Activated T-cell treated with anti-CD3 and anti-CD28 coated beads for 1 hour (primary cell): ENCODE data around the gene PPP6R2.
"Not testable (repeated sequence)": the region's sequence is repeated elsewhere in the genome, so short reads cannot be mapped to it uniquely, and the experiment has no call there.

ENCODE experiments used
- DNase-seq: peaks from one replicate; pipeline ENCODE4 v3.0.0-alpha.2; 2020; ENCODE audit warnings: low read depth

PPP6R2 gene

DNA sequence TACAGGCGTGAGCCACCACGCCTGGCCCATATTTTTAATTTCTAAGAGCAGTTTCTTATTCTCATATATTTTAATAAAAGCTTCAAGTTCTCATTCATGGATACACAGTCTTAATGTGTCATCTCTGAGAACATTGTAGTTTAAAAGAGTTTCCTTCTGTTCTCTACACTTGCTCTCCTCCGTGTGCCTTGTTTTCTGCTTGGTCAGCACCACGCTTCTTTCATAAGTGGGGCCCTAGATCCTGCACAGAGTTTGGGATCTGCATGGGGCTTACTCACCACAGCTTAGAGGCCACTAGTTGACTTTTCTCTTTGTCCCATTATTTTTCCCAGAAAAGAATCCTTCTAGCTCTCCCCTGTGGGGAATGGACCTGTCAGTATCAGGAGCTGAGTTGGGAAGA, 58.8 kb downstream of the PPP6R2 start:
- no peak for DNase-seq

GRCh38 chr22:50403701-50404101, 60.6 kb downstream of the PPP6R2 start:
- DNase-seq = no peak

DNA sequence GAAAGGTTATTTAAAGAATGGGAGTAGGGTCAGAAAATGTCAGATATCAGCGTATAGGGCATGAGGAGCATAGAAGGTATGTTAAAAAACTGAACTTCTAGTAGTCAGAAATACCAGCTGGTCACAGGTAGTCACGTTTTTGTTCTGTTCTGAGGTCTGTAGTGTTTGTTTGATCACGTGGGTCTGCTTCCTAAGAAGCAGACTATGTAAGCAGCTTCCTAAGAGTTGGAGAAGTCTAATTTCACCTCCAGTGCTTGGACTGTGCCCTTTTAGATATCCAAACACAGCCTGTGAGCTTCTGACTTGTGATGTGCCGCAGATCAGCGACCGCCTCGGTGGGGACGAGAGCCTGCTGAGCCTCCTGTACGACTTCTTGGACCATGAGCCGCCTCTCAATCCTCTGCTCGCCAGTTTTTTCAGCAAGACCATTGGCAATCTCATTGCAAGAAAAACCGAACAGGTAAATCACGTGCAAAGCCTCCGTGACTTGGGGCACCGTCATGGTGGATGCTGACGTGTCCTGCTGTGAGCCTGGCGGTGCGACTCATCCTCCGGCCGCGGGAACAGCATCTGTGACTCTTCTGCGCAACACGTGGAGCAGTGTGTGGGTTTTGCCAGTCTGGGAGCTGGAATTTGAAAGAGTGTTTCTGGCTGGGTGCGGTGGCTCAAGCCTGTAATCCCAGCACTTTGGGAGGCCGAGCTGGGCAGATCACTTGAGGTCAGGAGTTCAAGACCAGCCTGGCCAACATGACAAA, 63.5 kb downstream of the PPP6R2 start:
- no peak for DNase-seq

GRCh38 chr22:50408311-50408710, 65.2 kb downstream of the PPP6R2 start:
- no peak for DNase-seq

DNA sequence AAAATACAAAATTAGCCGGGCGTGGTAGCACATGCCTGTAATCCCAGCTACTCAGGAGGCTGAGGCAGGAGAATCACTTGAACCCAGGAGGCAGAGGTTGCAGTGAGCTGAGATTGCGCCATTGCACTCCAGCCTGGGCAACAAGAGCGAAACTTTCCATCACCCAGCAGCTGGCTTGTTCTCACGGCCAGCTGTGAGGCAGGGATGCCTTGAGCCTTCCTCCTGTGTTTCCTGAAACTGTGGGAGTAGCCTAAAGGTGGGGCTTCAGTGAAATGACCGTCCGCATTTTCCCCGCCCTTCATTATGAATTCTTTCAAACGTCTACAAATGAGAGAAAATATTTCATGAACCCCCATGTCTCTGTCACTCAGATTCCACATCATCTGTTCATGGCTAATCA, 65.8 kb downstream of the PPP6R2 start:
- DNase-seq = not testable (repeated sequence)

- no peak for DNase-seq
These were observed 71.5 kb downstream of the PPP6R2 start for GRCh38 chr22:50414476-50415248.

GRCh38 chr22:50415426-50415825, 72.3 kb downstream of the PPP6R2 start:
- DNase-seq = no peak

DNA sequence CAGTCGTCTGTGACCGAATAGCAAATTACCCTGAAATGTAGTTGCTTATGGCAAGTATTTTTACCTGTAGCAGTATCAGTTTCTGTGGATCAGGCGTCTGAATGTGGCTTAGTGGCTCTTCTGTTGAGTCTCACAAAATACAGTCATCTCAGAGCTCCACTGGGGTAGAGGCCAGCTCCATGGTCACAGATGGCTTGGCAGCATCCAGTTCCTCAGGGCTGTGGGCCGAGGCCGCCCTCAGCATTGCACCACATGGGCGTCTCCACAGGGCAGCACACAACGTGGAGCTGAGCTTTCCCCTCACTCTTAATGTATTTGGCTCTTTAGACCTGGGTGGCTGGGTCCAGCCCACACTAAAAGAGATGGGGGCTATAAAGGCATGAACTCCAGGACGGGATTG, 73.9 kb downstream of the PPP6R2 start:
- no peak for DNase-seq

GRCh38 chr22:50417411-50418210, 74.5 kb downstream of the PPP6R2 start:
- DNase-seq = no peak

GRCh38 chr22:50418624-50419023, 75.5 kb downstream of the PPP6R2 start:
- DNase-seq = no peak

DNA sequence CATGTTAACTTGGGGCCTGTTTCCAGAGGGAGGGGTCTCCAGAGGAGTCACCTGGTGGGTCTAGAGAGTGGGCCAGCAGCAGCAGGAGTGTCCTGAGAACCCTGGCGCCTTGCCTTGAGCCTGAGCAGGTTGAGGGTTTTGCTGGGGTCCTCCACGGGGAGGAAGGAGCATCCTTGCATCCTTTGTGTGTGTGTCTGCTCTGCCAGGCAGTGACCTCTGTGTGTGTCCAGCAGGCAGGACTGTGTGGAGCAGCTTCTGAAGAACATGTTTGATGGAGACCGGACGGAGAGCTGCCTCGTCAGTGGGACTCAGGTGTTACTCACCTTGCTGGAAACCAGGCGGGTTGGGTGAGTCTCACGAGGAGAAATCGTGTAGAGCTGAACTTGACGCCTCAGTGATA, 76.0 kb downstream of the PPP6R2 start:
- no peak for DNase-seq

DNA sequence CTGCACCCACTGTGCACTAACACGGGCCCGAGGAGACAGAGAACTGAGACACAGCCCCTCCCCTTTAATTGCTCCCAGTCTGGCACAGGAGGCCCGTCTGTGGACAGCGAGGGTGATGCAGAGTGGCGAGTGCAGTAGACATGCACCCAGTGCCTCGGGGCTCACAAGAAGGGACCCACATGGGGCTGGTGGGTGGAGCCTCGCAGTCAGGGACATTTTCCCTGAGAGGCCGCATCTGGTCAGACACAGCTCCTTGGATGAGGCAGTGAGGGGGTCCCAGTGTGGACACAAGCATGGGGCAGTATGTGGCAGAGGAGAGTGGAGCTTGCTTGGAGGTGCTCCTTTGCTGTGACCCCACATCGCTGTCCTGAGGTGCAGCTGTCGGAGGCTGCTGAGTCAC, 76.9 kb downstream of the PPP6R2 start:
- no peak for DNase-seq

DNA sequence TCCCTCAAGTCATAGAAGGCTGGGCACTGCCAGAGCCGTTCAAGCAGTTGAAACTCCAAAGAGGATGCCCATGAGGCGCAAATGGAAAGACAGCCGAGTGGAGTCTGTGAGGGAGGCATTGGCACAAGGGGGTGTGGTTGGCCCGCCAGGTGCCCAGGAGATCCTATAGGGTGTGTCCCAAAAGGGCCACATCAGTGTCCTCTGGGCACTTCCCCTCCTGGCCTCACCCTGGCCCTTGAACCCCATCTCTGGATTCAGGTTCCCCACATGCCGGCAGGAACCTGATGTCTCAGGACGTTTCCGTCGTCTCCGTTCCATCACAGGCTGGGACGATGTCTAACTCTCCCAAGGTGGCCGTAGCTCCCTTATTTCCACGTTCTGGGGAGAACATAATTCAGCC, 77.5 kb downstream of the PPP6R2 start:
- no peak for DNase-seq

DNA sequence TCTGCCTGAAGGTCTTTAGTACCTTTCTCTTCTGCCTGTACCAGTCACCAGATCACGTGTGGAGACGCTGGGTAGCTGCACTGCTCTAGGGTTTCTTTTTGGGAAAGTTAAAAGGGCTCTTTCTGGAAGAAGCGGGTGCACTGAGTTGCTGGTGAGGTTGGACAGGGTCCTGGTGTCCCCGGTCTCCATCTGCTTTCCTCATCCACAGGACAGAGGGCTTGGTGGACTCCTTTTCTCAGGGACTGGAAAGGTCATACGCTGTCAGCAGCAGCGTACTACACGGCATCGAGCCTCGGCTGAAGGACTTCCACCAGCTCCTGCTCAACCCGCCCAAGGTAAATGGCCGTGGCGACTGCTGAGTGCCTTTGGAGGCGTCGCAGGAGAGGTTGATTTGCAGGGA, 78.9 kb downstream of the PPP6R2 start:
- DNase-seq = no peak

DNA sequence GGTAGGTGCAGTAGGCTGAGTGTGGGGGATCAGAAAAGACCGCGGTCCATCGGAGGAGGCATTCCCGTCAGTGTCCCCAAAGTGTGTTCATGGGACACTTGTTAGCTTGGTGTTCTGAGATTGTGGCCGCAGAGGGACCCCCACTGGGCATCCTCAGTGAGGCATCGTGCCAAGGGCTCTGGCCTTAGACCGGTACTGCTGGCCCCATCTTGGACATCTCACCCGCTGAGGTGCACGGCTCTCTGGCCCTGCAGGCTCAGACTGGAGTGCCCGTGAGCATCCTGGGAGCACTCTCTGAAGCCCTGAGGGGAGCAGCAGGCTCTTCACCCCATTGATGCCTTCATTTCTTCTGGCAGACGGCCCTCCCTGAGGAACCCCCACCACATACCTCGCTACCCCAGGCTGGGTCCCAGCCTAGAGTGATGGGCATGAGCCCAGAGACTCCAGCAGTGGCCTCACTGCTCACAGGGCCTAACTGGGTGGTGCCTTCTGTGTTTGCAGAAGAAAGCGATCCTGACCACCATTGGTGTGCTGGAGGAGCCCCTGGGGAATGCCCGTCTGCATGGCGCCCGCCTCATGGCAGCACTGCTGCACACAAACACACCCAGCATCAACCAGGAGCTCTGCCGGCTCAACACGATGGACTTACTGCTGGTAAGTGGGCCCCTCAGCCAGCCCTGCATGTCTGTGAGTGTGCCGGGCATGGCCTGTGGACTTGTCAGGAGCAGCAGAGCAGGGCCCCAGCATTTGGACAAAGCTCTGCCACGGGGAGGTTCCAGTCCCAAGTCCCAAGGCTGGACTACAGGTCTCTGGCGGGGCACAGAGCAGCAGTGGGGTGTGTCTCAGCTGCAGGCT, 80.1 kb downstream of the PPP6R2 start:
- DNase-seq = no peak

DNA sequence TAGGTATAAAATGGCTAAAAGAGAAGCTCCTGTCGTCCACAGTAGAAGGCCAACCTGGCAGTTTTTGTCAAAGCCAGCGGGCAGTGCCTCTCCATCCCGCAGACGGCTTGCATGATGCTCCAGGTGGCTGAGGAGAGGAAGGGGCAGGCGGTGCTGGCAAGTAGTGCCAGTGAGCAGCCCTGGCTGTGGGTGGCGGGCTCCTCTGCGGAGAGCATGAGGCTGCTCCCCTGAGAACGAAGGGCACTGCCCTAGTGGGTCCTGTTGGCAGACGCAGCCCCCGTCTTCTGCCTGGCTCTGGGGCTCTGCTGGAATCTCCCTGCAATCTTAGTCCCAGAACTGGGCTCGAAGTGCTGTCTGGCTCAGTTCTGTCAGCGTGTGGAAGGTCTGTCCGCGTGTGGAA, 80.8 kb downstream of the PPP6R2 start:
- DNase-seq = no peak

DNA sequence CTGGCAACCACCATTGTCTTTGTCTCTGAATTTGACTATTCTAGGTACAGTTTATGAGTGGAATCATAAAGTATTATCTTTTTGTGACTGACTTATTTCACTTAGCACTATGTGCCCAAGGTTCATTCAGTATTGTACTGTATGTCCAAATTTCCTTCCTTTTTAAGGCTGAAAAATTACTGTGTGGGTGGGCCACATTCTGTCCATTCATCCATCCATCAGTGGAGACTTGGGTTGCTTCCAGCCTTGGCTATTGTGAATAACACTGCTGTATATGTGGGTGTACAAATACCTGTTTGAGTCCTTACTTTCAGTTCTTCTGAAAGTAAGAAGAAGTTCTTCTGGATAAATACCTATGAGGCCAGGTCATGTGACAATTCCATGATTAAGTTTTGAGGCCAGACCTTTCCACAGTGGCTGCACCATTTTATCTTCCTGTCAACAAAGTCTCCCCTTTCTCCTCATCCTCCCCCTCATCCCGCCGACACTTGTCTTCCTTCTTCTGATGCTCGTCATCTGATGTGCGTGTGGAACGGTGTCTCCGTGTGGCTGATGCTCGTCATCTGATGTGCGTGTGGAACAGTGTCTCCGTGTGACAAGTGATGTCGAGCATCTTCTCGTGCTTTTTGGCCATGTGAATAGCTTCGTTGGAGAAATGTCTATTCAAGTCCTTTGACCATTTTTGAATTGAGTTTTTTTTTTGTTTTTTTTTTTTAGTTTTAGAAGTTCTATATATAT, 82.2 kb downstream of the PPP6R2 start:
- DNase-seq = no peak

GRCh38 chr22:50432131-50432876, 89.2 kb downstream of the PPP6R2 start:
- DNase-seq = no peak

DNA sequence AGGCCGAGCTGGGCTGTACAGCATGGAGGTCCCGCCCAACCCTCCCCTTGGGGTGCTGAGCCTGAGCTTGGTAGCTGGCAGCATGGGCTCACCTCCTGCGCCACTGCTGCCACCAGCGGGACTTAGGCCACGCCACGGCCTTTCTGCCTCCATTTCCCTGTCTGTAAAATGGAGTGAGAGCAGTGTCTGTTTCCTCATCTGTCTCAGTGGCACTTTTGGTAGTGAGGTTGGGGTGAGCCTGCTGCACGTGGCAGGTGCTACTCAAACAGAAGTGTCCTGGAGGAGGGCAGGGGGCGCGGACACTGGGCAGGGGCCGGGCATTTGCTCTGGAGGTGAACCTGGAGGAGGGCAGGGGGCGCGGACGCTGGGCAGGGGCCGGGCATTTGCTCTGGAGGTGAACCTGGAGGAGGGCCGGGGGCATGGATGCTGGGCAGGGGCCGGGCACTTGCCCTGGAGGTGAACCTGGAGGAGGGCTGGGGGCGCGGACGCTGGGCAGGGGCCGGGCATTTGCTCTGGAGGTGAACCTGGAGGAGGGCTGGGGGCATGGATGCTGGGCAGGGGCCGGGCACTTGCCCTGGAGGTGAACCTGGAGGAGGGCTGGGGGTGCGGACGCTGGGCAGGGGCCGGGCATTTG, 89.9 kb downstream of the PPP6R2 start:
- not testable (repeated sequence) for DNase-seq

DNA sequence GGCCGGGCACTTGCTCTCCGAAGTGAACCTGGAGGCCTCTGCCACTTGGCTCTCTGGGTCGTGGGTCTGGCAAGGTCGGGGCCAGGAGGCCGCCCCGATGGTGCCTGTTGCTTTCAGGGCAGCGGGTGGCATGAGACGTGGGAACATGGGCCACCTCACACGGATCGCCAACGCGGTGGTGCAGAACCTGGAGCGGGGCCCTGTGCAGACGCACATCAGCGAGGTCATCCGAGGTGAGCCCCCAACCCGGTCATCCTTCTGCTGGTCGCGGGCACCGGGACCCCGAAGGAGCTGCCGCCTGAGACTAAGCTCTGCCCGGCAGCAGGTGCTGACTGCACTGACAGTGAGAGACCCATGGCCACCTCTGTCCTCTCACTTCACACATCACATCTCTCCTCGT, 91.7 kb downstream of the PPP6R2 start:
- no peak for DNase-seq
